ENCODE measurements around the gene SYNE2. TPM values are rescaled to one million over a fixed set of nuclear protein-coding genes. Genes with fewer than 3 reads are reported as not detected.

Gene SYNE2
- total and polyA plus RNA-seq, 2 of the 8 experiments (the other 6 are each of a cell fraction or from before 2014, with no cell fraction given): 32.6 to 46.1 TPM

DNA sequence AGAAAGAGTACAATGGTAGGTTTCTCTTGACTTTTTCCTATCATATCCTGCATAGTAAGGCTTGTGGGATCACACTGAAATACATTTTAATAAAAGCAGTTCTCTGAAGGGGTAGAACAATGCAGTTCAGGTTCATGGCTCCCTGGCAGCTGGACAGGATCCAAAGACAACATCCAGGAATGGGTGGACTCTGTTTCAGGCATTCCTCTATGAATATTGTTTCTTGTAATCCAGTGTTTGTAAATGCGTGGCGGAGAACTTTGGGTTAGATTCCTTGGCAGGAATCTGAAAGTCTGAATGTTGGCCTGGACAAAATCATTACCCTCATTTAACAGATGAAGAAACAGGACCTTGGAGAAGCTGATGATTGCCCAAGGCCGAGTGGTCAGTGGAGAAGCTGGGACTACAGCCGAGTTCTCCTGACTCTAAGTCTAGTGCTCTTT lies 43.5 kb downstream of the SYNE2 start:
- Histone ChIP-seq H3K79me2 (ENCODE audit: control insufficient read depth in 1 of 2, insufficient read depth in 2 of 2, low read length in 2 of 2) (peaks cover 0 to 22% of the 10 kb centered on the region in 2 experiments; a peak in 2 of 4 replicates), H3K56ac (replicated peaks; ENCODE audit: insufficient read length, low read depth, low read length) (no peak overlapping the region), H3K79me1 (ENCODE audit: low read depth, low read length) (0 out of 2 replicates have a peak, but pooled peaks cover 4% of the 10 kb centered on the region), H4K20me1 (replicated peaks in 1 of 2; ENCODE audit: control insufficient read depth in 1 of 2, insufficient read depth in 2 of 2, low read length in 2 of 2) (no peaks in the 10 kb centered on the region), H3K27me3 (replicated peaks in 1 of 4; ENCODE audit: control insufficient read depth in 3 of 4, extremely low read depth in 1 of 4, insufficient read depth in 3 of 4, low read length in 3 of 4) (no peaks in the 10 kb centered on the region), H3K9ac (replicated peaks in 1 of 4; ENCODE audit: extremely low read depth in 1 of 4, low read depth in 3 of 4, low read length in 3 of 4) (no peak overlapping the region), H3K9me3 (ENCODE audit: insufficient read depth in 2 of 2, low read depth in 1 of 2, low read length in 1 of 2) (no peaks in the 10 kb centered on the region), H3K4me1 (replicated peaks in 1 of 4; ENCODE audit: control insufficient read depth in 3 of 4, insufficient read depth in 4 of 4, low read length in 3 of 4) (peaks cover 0 to 7% (median 3%) of the 10 kb centered on the region in 4 experiments; a peak in 4 of 7 replicates), H4K91ac (replicated peaks; ENCODE audit: insufficient read length, low read length) (no peak overlapping the region), H3K23ac (ENCODE audit: insufficient read length) (no peak overlapping the region), H4K5ac (ENCODE audit: insufficient read length, low read depth, low read length) (no peak overlapping the region), H3K4me2 (ENCODE audit: insufficient read depth in 1 of 2, low read depth in 2 of 2, low read length in 2 of 2) (no peak overlapping the region), H2BK5ac (ENCODE audit: low read depth, low read length) (no peak overlapping the region), H3K23me2 (ENCODE audit: low read depth, low read length) (0 out of 2 replicates have a peak, but pooled peaks cover 2% of the 10 kb centered on the region), H3K18ac (ENCODE audit: extremely low read depth, low read length) (no peak overlapping the region; the same call in 1 of the 2 replicates), H4K8ac (ENCODE audit: extremely low read depth, insufficient read depth, low read length) (no peak overlapping the region), H3K14ac (ENCODE audit: insufficient read length) (no peak overlapping the region), H2AFZ (ENCODE audit: low read length) (no peak overlapping the region), H2BK120ac (replicated peaks; ENCODE audit: low read depth, low read length) (no peak overlapping the region), H2BK15ac (ENCODE audit: low read length) (no peak overlapping the region), H3K4ac (replicated peaks; ENCODE audit: insufficient read length, low read depth, low read length) (no peak overlapping the region), H2BK20ac (ENCODE audit: low read length) (no peak overlapping the region), H2BK12ac (ENCODE audit: low read depth, low read length) (no peak overlapping the region), H2AK5ac (ENCODE audit: low read depth, low read length) (no peak overlapping the region), H3K27ac (ENCODE audit: low read depth, low read length) (no peak overlapping the region), H3K36me3 (ENCODE audit: control insufficient read depth in 2 of 4, insufficient read depth in 4 of 4, low read length in 3 of 4) (no peaks in the 10 kb centered on the region), H3K4me3 (ENCODE audit: extremely low read depth in 1 of 4, insufficient read depth in 2 of 4, low read depth in 3 of 4, low read length in 4 of 4) (no peak overlapping the region)
- FAIRE-seq (no peak), DNase-seq (ENCODE audit: low read depth in 1 of 2, low spot score in 2 of 2) (no peak)
- ChIA-PET CTCF (ENCODE audit: partially characterized antibody) (interaction anchor here (1.2 kb wide), 1 partner anchor 12 kb away, joined by 3 read pairs; no protein-coding TSS in a partner anchor), POLR2A (ENCODE audit: partially characterized antibody) (interaction anchor here (1.4 kb wide), 1 partner anchor 14 kb away, joined by 3 read pairs; no protein-coding TSS in a partner anchor)
- 96% methylated on average over 4 of the region's 4 CpGs; no CpG with 5 or more reads in 1 of the 2 experiments for WGBS, 2 experiments (ENCODE audit: extremely low coverage in 1 of 2, insufficient coverage in 1 of 2, insufficient read length in 1 of 2, insufficient replicate concordance in 2 of 2, low coverage in 1 of 2, low lambda C conversion rate in 2 of 2, missing lambda C conversion rate in 1 of 2)
- TF ChIP-seq SP1 (IDR thresholded peaks at IDR 0.05; ENCODE audit: low read depth, low read length): no peak

Measured in H1 (cell line).